ENCODE measurements around the gene SSR1.

The SSR1 gene

DNA sequence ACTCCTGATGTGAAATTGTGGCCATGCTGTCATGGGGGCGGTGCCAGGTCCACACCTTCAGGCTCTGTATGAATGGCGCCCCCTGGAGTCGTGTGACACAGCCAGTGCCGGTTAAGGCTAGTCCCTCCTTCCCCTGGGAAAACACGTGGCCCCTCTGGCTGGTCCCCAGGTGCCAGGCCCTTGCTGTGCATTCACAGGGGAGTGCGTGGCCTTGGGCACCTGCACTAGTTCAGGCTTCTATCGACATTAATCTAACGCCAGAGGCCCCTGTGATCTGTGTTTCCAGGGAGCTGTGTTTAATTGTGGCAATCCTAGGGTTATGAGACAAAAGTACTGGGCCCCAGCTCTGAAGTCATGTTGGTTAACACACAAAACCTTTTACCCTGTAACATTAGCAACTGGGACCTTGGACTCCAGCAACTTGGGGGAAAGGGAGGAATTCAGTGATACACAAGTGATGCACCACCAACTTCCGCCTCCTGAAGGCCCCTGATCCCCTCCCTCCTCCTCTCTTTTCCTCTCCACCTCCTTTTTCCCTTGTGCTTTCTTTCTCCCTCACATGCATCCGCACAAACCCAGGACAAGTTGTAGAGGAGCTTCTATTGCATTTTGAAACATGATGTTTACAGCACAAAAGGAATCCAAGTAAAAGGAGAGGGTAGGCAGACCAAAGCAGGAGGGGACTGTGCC is 74.0 kb downstream of the SSR1 start:
- DNase-seq (ENCODE audit: low spot score): peak; percentile 92

DNA sequence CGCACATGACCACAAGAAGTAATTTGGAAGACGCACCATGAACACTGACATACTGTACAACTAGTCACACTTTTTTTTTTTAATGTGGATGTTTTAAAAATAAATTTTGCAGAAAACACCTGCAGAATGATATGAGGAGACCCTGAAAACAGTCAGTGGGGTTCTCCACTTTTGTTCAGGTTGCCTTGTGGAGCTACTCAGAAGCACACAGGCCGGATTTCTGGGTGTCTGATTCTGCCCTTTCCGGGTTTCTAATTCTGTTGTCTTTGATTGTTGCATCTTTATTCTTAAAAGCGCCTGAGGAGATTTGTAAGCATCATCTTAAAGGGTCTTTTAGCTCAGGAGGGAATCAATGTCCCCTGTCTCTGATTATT is 74.5 kb downstream of the SSR1 start:
- no peak for DNase-seq (ENCODE audit: low spot score)

DNA sequence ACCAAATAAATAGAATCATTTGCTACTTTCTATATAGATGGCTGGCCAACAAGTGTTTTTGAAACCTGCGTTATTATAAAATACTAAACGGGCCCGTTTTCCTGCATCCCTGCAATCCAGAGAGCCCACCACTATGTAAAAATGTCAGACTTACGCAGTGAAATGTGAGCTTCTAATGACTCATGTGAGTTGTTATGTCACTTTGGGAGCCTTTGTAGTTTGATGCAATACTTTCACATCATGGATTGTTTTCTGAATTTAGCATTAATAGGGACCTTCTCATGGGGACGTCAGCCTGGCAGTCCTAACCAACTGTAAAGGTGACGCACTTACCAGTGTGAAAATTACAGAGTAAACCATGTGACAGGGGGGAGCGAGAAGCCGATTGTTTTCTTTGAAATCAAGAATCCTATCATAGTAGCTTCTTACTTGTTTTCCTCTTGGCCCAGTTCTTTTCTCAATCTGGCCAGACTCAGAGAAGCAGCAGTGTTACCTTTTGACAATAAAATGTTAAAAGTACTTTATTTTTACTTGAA is 75.3 kb downstream of the SSR1 start:
- no peak for DNase-seq (ENCODE audit: low spot score)

DNA sequence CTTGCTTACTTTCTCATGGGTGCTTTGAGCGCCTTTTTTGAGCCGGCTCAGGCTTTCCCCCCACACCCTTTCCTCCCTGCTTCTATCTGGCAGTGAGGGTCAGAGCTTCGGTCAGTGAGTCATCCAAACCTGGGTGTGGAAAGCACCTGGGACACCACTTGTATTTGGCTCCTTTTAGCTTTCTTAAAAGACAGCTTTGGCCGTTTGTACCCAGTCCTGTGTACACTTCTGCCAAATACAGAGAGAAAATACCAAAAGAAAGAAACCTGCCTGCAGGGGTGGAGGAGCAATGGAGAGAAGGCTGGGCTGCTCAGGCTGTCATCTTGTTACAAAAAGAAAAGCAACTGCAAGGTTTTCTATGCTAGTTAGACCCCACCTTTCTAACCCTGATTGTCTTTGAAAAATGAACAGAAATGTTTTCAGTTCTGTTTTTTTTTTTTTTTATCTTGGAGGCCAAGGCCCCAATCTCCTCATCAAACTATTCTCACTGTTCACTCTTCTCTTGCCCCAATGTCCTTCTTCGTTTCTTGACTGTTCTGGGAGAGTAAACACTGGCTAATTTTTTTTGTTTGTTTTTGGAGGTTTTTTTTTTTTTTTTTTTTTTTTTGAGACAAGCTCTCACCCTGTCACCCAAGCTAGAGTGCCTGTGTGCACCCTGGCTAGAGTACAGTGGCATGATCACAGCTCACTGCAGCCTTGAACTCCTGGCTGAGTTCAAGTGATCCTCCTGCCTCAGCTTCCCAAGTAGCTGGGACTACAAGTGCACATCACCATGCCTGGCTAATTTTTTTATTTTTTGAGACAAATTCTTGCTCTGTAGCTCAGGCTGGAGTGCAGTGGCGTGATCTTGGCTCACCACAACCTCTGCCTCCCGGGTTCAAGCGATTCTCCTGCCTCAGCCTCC is 76.4 kb downstream of the SSR1 start:
- DNase-seq (ENCODE audit: low spot score): no peak

DNA sequence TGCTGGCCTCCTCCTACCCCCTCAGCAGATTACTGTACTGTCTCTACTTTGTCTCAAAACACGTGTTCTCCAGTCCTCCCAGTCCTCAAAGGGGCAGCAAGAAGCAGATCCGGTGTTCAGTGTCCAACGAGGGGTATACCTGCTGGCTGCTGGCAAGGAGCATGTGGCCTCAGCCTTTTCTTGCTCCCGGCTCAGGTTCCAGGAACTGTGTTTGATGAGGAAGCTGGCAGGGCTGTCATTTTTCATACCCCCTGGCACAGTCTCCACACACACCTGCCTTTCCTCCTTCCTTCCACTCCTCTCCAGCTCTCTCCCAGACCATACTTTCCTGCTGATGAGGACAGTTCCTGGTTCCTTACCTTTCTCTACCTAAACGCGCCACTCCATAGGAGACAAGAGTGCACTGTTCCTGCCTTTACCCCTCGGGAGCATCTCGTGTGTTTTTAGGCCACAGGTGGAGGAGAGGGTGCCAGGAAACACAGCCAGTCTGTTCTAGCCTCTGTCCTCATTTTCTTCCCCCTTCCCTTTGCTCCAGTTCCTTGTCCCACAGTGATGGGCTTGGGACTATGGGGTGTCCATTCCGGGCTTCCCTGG is 77.2 kb downstream of the SSR1 start:
- DNase-seq (ENCODE audit: low spot score): no peak

DNA sequence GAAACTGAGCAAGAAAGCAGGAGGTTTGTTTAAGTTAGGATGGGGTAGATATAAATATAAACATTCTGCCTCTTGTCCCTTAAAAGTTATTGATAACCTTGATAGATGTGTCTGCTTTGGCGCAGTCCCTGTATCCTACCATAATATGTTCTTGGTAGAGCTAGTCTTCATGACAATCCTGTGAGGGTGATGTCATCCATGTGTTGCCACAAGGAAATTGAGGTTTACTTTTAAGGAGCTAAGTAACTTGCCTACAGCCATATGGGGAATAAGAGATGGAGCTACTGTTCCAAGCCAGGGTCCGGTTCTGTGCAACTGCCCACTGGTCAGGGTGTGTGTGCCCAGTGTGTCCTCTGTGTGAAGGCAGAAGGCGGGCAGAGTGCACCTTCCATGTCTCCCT is 78.5 kb downstream of the SSR1 start:
- DNase-seq (ENCODE audit: low spot score): no peak

DNA sequence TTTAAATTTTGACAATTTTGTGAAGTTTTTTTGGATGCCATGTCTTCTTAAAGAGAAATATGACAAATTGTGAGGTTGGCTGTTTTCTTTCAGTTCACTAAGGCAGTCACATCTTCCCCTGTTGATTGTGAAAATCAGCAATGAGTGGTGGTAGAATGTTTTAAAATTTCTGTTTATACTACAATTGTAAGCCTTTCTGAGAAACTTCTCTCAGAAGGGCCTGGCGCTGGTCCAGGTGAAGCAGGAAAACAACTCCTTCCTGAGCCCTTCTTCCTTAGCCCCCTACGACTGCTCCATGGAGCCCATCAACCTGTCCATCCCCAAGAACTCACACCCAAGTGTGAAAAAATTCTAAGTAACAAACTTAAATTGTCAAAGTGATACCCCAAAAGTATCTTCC is 80.6 kb downstream of the SSR1 start:
- DNase-seq (ENCODE audit: low spot score): no peak

DNA sequence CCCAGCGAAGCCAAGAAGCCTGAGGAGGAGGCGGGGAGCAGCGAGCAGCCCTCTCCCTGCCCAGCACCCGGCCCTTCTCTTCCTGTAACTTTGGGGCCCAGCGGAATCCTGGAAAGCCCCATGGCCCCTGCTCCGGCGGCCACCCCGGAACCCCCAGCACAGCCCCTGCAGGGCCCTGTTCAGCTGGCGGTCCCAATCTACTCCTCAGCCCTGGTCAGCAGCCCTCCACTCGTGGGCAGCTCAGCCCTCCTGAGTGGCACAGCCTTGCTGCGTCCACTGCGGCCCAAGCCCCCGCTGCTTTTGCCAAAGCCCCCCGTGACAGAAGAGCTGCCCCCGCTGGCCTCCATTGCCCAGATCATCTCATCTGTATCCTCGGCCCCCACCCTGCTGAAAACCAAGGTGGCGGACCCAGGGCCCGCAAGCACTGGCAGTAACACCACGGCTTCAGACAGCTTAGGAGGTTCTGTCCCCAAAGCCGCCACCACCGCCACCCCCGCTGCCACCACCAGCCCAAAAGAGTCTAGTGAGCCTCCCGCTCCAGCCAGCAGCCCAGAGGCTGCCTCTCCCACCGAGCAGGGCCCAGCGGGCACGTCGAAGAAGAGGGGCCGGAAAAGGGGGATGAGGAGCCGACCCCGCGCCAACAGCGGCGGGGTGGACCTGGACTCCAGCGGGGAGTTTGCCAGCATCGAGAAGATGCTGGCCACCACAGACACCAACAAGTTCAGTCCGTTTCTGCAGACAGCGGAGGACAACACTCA is 81.9 kb downstream of the SSR1 start:
- DNase-seq (ENCODE audit: low spot score): no peak

DNA sequence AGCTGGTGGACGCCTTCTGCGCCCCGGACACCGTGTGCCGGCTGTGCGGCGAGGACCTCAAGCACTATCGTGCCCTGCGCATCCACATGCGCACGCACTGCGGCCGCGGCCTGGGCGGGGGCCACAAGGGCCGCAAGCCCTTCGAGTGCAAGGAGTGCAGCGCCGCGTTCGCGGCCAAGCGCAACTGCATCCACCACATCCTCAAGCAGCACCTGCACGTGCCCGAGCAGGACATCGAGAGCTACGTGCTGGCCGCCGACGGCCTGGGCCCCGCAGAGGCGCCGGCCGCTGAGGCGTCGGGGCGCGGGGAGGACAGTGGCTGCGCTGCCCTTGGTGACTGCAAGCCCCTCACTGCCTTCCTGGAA is 82.7 kb downstream of the SSR1 start:
- DNase-seq (ENCODE audit: low spot score): no peak

DNA sequence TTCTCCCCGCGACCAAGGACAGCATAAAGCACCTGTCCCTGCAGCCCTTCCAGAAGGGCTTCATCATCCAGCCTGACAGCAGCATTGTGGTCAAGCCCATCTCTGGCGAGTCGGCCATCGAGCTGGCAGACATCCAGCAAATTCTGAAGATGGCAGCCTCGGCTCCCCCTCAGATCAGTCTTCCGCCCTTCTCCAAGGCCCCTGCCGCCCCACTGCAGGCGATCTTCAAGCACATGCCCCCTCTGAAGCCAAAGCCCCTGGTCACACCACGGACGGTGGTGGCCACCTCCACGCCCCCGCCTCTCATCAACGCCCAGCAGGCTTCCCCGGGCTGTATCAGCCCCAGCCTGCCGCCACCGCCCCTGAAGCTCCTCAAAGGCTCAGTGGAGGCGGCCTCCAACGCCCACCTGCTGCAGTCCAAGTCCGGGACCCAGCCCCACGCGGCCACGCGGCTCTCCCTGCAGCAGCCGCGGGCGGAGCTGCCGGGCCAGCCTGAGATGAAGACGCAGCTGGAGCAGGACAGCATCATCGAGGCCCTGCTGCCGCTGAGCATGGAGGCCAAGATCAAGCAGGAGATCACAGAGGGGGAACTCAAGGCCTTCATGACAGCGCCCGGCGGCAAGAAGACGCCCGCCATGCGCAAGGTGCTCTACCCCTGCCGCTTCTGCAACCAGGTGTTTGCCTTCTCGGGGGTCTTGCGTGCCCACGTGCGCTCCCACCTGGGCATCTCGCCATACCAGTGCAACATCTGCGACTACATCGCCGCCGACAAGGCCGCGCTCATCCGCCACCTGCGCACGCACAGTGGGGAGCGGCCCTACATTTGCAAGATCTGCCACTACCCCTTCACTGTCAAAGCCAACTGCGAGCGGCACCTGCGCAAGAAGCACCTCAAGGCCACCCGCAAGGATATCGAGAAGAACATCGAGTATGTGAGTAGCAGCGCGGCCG is 83.3 kb downstream of the SSR1 start:
- no peak for DNase-seq (ENCODE audit: low spot score)

DNA sequence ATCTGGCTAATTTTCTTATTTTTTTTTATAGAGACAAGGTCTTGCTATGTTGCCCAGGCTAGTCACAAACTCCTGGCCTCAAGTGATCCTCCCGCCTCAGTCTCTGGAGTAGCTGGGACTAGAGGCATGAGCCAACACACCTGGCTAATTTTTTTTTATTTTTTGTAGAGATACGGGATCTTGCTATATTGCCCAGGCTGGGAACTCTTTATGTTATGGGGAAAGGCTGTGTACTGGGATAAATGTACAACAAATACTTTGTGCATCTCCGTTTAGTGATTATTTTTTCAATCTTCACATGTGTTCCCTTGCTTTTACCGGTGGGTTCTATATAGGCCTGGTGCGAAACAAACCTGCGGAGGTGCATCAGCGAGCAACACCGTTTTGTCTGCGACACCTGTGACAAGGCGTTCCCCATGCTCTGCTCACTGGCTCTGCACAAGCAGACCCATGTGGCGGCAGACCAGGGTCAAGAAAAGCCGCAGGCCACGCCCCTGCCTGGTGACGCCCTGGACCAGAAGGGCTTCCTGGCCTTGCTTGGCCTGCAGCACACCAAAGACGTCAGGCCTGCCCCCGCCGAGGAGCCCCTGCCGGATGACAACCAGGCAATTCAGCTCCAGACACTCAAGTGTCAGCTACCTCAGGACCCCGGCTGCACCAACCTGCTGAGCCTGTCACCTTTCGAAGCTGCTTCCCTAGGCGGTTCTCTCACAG is 84.2 kb downstream of the SSR1 start:
- DNase-seq (ENCODE audit: low spot score): no peak

DNA sequence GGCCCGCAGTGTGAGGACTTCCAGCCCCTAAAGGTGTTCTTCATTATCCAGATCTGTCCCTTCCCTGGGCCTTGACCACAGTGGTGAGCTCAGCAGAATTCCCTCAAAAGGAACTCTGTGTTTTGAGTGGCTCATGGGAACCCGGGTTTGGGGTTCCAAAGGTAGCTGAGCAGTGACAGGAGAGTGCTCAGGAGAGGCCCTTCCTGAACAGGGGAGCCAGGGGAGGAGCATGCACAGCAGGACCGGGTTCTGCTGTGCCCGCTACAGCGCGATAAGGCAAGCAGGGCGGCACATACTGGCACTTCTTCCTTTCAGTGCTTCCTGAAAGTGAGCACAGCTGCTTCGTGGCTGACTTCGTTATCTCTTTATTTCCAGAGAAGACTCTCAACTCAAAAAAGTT is 88.3 kb downstream of the SSR1 start:
- no peak for DNase-seq (ENCODE audit: low spot score)

DNA sequence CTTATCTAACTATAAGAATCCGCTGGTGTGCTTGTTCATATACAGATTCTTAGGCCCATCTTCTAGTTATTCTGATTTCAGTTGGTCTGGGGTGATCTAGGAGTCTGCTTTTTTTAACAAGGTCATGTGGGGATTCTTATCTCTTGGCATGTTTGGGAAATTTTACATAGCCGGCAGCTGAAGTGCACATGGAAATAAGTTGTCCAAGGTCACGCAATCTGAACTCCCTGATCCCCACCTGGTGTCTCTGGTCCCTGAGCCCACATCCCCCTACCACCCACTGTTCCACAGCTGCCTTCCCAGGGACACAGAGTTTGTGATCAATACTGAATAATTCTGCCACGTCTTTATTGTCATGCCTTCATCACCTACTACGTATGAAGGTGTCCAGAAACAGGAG is 90.8 kb downstream of the SSR1 start:
- DNase-seq (ENCODE audit: low spot score): no peak

DNA sequence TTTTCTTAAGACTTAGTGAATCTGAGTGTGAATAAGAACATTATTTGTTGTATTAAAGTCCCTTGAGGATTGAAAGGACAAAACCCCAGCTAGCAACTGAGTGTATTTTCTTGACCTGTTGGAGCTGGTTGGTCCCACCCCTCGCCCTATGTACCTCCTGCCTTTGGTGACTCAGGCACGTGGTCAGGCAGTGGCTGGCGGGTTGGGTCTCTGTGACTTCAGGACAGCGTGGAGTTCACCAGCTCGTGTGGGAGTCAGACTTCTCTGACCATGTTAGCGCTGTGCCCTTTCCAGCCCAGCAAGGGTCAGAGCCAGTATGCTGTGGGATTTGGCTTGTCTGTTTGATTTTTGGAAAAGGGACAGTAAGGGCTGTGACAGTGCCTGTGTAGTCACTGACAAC is 93.7 kb downstream of the SSR1 start:
- DNase-seq (ENCODE audit: low spot score): no peak

DNA sequence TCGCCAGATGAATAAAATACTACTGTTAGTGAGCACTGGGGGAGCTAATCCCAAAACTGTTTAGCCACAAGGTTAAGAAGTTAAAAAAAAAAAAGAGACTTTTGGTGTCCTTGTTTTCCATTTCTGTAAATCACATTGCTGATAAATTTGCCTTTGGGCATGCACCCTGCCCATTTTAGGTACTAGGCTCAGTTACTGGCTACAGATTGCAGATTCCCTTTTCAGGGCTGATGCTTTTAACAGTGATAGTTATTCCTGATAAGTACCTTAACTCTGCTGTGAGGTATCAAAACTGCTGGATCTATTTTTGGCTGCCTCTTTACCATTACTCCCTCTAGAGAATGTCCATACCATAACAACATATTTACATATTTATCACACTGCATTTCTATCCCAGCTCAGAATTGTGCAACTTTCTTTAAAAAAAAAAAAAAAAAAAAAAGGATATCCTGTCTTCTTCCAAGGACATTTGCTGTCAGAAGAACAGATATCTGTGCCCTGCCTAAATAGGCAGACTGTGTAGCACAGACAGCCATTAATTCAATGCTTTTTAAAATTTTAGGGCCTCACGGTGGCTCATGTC is 94.5 kb downstream of the SSR1 start:
- no peak for DNase-seq (ENCODE audit: low spot score)

Measured in D341Med (cell line).